Colonic mucosa (tissue), 4 donors: ENCODE data around the gene ZDHHC3. TPM values are rescaled to one million over a fixed set of nuclear protein-coding genes. Genes with fewer than 3 reads are reported as not detected.

Experiments used
- DNase-seq: peaks from one replicate; pipeline ENCODE4 v3.0.0-alpha.2; 2020
- H3K27ac ChIP-seq: fragments of 200-600 bp; one replicate; pipeline ENCODE4 v1.8.0; 2021
- H3K27me3 ChIP-seq: fragments of 200-600 bp; one replicate; pipeline ENCODE4 v1.8.0; 2021
- H3K36me3 ChIP-seq: fragments of 200-600 bp; one replicate; pipeline ENCODE4 v1.8.0; 2021
- H3K4me1 ChIP-seq: fragments of 200-600 bp; one replicate; pipeline ENCODE4 v1.8.0; 2021; ENCODE audit warnings: mild to moderate bottlenecking
- H3K4me3 ChIP-seq: fragments of 200-600 bp; one replicate; pipeline ENCODE4 v1.8.0; 2021
- H3K9ac ChIP-seq, 2 donors: one replicate each; pipeline ENCODE4 v1.7.0; 2013; ENCODE audit warnings: control low read depth in 2 of 2, low read depth in 2 of 2, low read length in 2 of 2
- H3K9me3 ChIP-seq: fragments of 200-600 bp; one replicate; pipeline ENCODE4 v1.8.0; 2021
- CTCF ChIP-seq: fragments of 200-600 bp; IDR thresholded peaks from one replicate; pipeline ENCODE4 v1.8.0; 2022; ENCODE audit warnings: antibody characterized with exemption, mild to moderate bottlenecking
- intact Hi-C: fragments of 100-400 bp; cut with DNase I; formaldehyde crosslinking; loops from one replicate; pipeline ENCODE4 v1.14.1; 2022
- total RNA-seq, 2 donors: library from RNA; stranded (reverse); fragmentation: NEBNext Ultra II Directional in 1 of 2; extraction: Animal tissue kit (Norgen Biotek cat#: 25700) in 1 of 2; gene quantifications; one replicate each; pipeline ENCODE4 v1.2.1, GENCODE V29; 2021
- donor health status: healthy.
- donor health status: DM: no; HTN: no; CAD: no.
- donor health status: DM: no; HTN: no; CAD: no.

The ZDHHC3 gene
- total RNA-seq, 2 donors from 2014 or later = 152 to 162 TPM

GRCh38 chr3:45017821-45018220 lies 41.8 kb upstream of the ZDHHC3 start:
- Histone ChIP-seq H3K9ac (no peak overlapping the region), H3K4me1 (no peaks in the 10 kb centered on the region), H3K4me3 (no peak overlapping the region), H3K27me3 (no peaks in the 10 kb centered on the region), H3K36me3 (no peaks in the 10 kb centered on the region), H3K9me3 (no peaks in the 10 kb centered on the region), H3K27ac (no peak overlapping the region)
- TF ChIP-seq CTCF = no peak
- DNase-seq = no peak
- intact Hi-C loops = no loop called here

GRCh38 chr3:45016916-45017315 lies 40.9 kb upstream of the ZDHHC3 start:
- Histone ChIP-seq H3K4me3 (no peak overlapping the region), H3K9ac (no peak overlapping the region), H3K36me3 (no peaks in the 10 kb centered on the region), H3K27ac (no peak overlapping the region), H3K27me3 (no peaks in the 10 kb centered on the region), H3K9me3 (no peaks in the 10 kb centered on the region), H3K4me1 (no peaks in the 10 kb centered on the region)
- no peak for DNase-seq
- intact Hi-C loops = no loop called here
- no peak for TF ChIP-seq CTCF

GRCh38 chr3:45012577-45012976 lies 36.6 kb upstream of the ZDHHC3 start:
- intact Hi-C loops = no loop called here
- Histone ChIP-seq H3K27me3 (no peaks in the 10 kb centered on the region), H3K4me3 (no peak overlapping the region), H3K27ac (peak overlapping the region; percentile 30), H3K4me1 (no peaks in the 10 kb centered on the region), H3K9ac (no peak overlapping the region), H3K36me3 (no peaks in the 10 kb centered on the region), H3K9me3 (no peaks in the 10 kb centered on the region)
- DNase-seq = no peak
- no peak for TF ChIP-seq CTCF

GRCh38 chr3:45011756-45012508 lies 36.0 kb upstream of the ZDHHC3 start:
- Histone ChIP-seq H3K27ac (peak overlapping the region; percentile 30), H3K9ac (no peak overlapping the region), H3K36me3 (no peaks in the 10 kb centered on the region), H3K4me1 (no peaks in the 10 kb centered on the region), H3K9me3 (no peaks in the 10 kb centered on the region), H3K4me3 (no peak overlapping the region), H3K27me3 (no peaks in the 10 kb centered on the region)
- intact Hi-C loops = no loop called here
- no peak for TF ChIP-seq CTCF
- DNase-seq = no peak

GRCh38 chr3:45010811-45011333 lies 34.9 kb upstream of the ZDHHC3 start:
- H3K9me3 ChIP-seq = no peaks in the 10 kb centered on the region
- H3K36me3 ChIP-seq = no peaks in the 10 kb centered on the region
- H3K27ac ChIP-seq = no peak overlapping the region
- no peak for TF ChIP-seq CTCF
- H3K27me3 ChIP-seq = no peaks in the 10 kb centered on the region
- H3K4me1 ChIP-seq = no peaks in the 10 kb centered on the region
- DNase-seq = no peak
- H3K9ac ChIP-seq = no peak overlapping the region
- no peak overlapping the region for H3K4me3 ChIP-seq
- intact Hi-C loops = no loop called here
